ENCODE data around the gene OBSCN. TPM values are rescaled to one million over a fixed set of nuclear protein-coding genes. Genes with fewer than 3 reads are reported as not detected.
A peak's percentile ranks its signal among the peaks of the same experiment; 100 is the strongest.

The OBSCN gene
- total RNA-seq, 1 donor from 2014 or later, result 28.6 TPM

DNA sequence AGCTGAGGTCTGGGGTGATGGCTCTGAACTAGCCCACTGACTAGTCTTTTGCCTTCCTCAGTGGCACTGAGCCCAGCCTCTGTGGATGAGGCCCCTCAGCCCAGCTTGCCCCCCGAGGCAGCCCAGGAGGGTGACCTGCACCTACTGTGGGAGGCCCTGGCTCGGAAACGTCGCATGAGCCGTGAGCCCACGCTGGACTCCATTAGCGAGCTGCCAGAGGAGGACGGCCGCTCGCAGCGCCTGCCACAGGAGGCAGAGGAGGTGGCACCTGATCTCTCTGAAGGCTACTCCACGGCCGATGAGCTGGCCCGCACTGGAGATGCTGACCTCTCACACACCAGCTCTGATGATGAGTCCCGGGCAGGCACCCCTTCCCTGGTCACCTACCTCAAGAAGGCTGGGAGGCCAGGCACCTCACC is 111.0 kb downstream of the OBSCN start:
- DNase-seq (ENCODE audit: low spot score in 2 of 2), result peak in 1 of 2 donors; percentile 51

GRCh38 chr1:228319352-228320088 is 111.7 kb downstream of the OBSCN start:
- Histone ChIP-seq H3K36me3 (peaks cover 0 to 25% of the 10 kb centered on the region in 2 donors), H3K27me3 (no peaks in the 10 kb centered on the region), H3K4me1 (no peaks in the 10 kb centered on the region), H3K27ac (no peak overlapping the region), H3K4me3 (no peak overlapping the region), H3K9me3 (peaks cover 0 to 4% of the 10 kb centered on the region in 2 donors)
- DNase-seq (ENCODE audit: low spot score in 2 of 2), result no peak
- intact Hi-C loops (cut with DNase I), result no loop called here
- no peak for TF ChIP-seq CTCF (IDR thresholded peaks at IDR 0.05)

More for the DNA sequence above, 111.0 kb downstream of the OBSCN start:
- no peak for TF ChIP-seq CTCF (IDR thresholded peaks at IDR 0.05)
- Histone ChIP-seq H3K36me3 (peaks cover 0 to 18% of the 10 kb centered on the region in 2 donors), H3K27me3 (no peaks in the 10 kb centered on the region), H3K27ac (no peak overlapping the region), H3K4me1 (no peaks in the 10 kb centered on the region), H3K4me3 (no peak overlapping the region), H3K9me3 (no peaks in the 10 kb centered on the region)
- intact Hi-C loops (cut with DNase I), result no loop called here

GRCh38 chr1:228320394-228320793 is 112.5 kb downstream of the OBSCN start:
- intact Hi-C loops (cut with DNase I), result no loop called here
- Histone ChIP-seq H3K9me3 (peaks cover 6 to 13% of the 10 kb centered on the region in 2 donors), H3K36me3 (peaks cover 0 to 25% of the 10 kb centered on the region in 2 donors), H3K4me1 (no peaks in the 10 kb centered on the region), H3K4me3 (no peak overlapping the region), H3K27me3 (no peaks in the 10 kb centered on the region), H3K27ac (no peak overlapping the region)
- no peak for DNase-seq (ENCODE audit: low spot score in 2 of 2)
- TF ChIP-seq CTCF (IDR thresholded peaks at IDR 0.05), result no peak

GRCh38 chr1:228321435-228321834 is 113.6 kb downstream of the OBSCN start:
- no peak overlapping the region for H3K4me3 ChIP-seq
- H3K27me3 ChIP-seq, result no peaks in the 10 kb centered on the region
- DNase-seq (ENCODE audit: low spot score in 2 of 2), result peak in 1 of 2 donors; percentile 56
- peaks cover 12 to 15% of the 10 kb centered on the region in 2 donors for H3K9me3 ChIP-seq
- intact Hi-C loops (cut with DNase I), result no loop called here
- peaks cover 0 to 25% of the 10 kb centered on the region in 2 donors for H3K36me3 ChIP-seq
- no peak overlapping the region for H3K27ac ChIP-seq
- H3K4me1 ChIP-seq, result no peaks in the 10 kb centered on the region
- no peak for TF ChIP-seq CTCF (IDR thresholded peaks at IDR 0.05)

DNA sequence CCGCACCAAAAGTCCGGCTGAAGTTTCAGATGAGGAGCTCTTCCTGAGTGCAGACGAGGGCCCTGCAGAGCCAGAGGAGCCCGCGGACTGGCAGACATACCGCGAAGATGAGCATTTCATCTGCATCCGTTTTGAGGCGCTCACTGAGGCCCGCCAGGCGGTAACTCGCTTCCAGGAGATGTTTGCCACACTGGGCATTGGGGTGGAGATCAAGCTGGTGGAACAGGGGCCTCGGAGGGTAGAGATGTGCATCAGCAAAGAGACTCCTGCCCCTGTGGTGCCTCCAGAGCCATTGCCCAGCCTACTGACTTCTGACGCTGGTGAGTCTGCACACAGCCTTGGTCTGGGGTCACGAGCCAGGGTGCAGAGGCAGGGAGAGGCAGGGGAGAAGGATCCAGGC is 114.1 kb downstream of the OBSCN start:
- no peak for DNase-seq (ENCODE audit: low spot score in 2 of 2)
- intact Hi-C loops (cut with DNase I), result no loop called here
- Histone ChIP-seq H3K4me1 (no peaks in the 10 kb centered on the region), H3K36me3 (peaks cover 0 to 25% of the 10 kb centered on the region in 2 donors), H3K4me3 (no peak overlapping the region), H3K27me3 (no peaks in the 10 kb centered on the region), H3K27ac (no peak overlapping the region), H3K9me3 (peaks cover 12 to 15% of the 10 kb centered on the region in 2 donors)
- no peak for TF ChIP-seq CTCF (IDR thresholded peaks at IDR 0.05)
